OCI-LY7 (cell line): Measurements from ENCODE around the gene DOK3. TPM values are rescaled to one million over a fixed set of nuclear protein-coding genes. Genes with fewer than 3 reads are reported as not detected.

Source experiments
- BruUV-seq: library from RNA; stranded (reverse); fragments of 400-500 nt; replicated peaks from 2 replicates; lab custom pipeline; 2021; lab: Mats Ljungman, UMichigan
- CTCF ChIA-PET: fragments of 300-600 bp; sonication (Branson Sonifier 250); formaldehyde crosslinking; loops from one replicate; lab custom pipeline; 2022; ENCODE audit warnings: antibody characterized with exemption; ENCODE audit not compliant: unreplicated experiment; lab: Charles Lee
- POLR2A ChIA-PET: fragments of 300-600 bp; sonication (Branson Sonifier 250); formaldehyde crosslinking; loops from one replicate; lab custom pipeline; 2022; ENCODE audit warnings: antibody characterized with exemption; lab: Charles Lee
- DNase-seq: peaks from one replicate; pipeline ENCODE4 v3.0.0-alpha.2; 2015; ENCODE audit warnings: low spot score
- H2AFZ ChIP-seq: fragments of 200-600 bp; sonication (generic), shearing (Covaris generic); 2 replicates; pipeline ENCODE4 v1.6.1; 2014; ENCODE audit warnings: mild to moderate bottlenecking, antibody characterized with exemption, low read length, moderate library complexity
- H3K27ac ChIP-seq: fragments of 200-600 bp; sonication (generic); 2 replicates; pipeline ENCODE4 v1.5.1; 2014; ENCODE audit warnings: mixed run types, low read depth, mild to moderate bottlenecking, moderate library complexity, low read length, inconsistent platforms; ENCODE audit not compliant: poor library complexity, severe bottlenecking
- H3K36me3 ChIP-seq: fragments of 200-600 bp; sonication (generic); 2 replicates; pipeline ENCODE4 v1.6.1; 2014; ENCODE audit warnings: mild to moderate bottlenecking, antibody characterized with exemption, low read length, moderate library complexity, mixed read lengths; ENCODE audit not compliant: insufficient read depth
- H3K4me1 ChIP-seq: fragments of 200-600 bp; sonication (generic); 2 replicates; pipeline ENCODE4 v1.5.1; 2014; ENCODE audit warnings: mild to moderate bottlenecking, low read length; ENCODE audit not compliant: insufficient read depth, poor library complexity, severe bottlenecking
- H3K4me2 ChIP-seq: fragments of 200-600 bp; sonication (generic); 2 replicates; pipeline ENCODE4 v1.6.1; 2014; ENCODE audit warnings: mild to moderate bottlenecking, low read length
- H3K4me3 ChIP-seq: fragments of 200-600 bp; sonication (generic); 2 replicates; pipeline ENCODE4 v1.5.1; 2014; ENCODE audit warnings: mild to moderate bottlenecking, low read depth, low read length; ENCODE audit not compliant: poor library complexity, severe bottlenecking
- H3K79me2 ChIP-seq: fragments of 200-600 bp; sonication (generic); 2 replicates; pipeline ENCODE4 v1.6.1; 2016; ENCODE audit warnings: low read depth, mild to moderate bottlenecking, low read length, moderate library complexity, mixed read lengths; ENCODE audit not compliant: insufficient read depth
- H3K9me2 ChIP-seq: fragments of 200-600 bp; sonication (generic); 2 replicates; pipeline ENCODE4 v1.6.1; 2016; ENCODE audit warnings: mild to moderate bottlenecking, low read length, mixed read lengths; ENCODE audit not compliant: insufficient read depth
- H3K9me3 ChIP-seq: fragments of 200-600 bp; sonication (generic); 2 replicates; pipeline ENCODE4 v1.6.1; 2014; ENCODE audit warnings: mild to moderate bottlenecking, mixed run types, low read length, mixed read lengths
- H4K20me1 ChIP-seq: fragments of 200-600 bp; sonication (generic); 2 replicates; pipeline ENCODE4 v1.6.1; 2014; ENCODE audit warnings: mild to moderate bottlenecking, antibody characterized with exemption, low read length, moderate library complexity, mixed read lengths; ENCODE audit not compliant: insufficient read depth
- CTCF ChIP-seq: fragments of 200-600 bp; sonication (generic); conservative IDR thresholded peaks from 2 replicates; pipeline ENCODE4 v1.5.1; 2014; ENCODE audit warnings: mild to moderate bottlenecking, antibody characterized with exemption, low read length, moderate library complexity, mixed read lengths
- EZH2phosphoT487 ChIP-seq: fragments of 200-600 bp; sonication (generic); IDR thresholded peaks from 2 replicates; pipeline ENCODE4 v1.6.1; 2018; ENCODE audit warnings: low read depth, borderline replicate concordance, mild to moderate bottlenecking, mixed run types, antibody characterized with exemption, low read length, moderate library complexity, mixed read lengths
- intact Hi-C: fragments of 100-400 bp; cut with micrococcal nuclease; formaldehyde crosslinking; loops from one replicate; pipeline ENCODE4 v1.10.0; 2022; ENCODE audit not compliant: unreplicated experiment
- total RNA-seq, 2 experiments: library from RNA; depleted of rRNA in 1 of 2; stranded (reverse); fragments of >200 nt in 1 of 2; shearing (Covaris generic) in 1 of 2; gene quantifications; 2 replicates each; pipeline ENCODE4 v1.2.3, GENCODE V29; 2014 to 2022

The DOK3 gene
- total RNA-seq, 2 experiments from 2014 or later: 186 to 260 TPM

- no peak for DNase-seq
- TF ChIP-seq CTCF: no peak
- no peak for TF ChIP-seq EZH2phosphoT487
- Histone ChIP-seq H3K4me3 (no peak overlapping the region), H3K27ac (no peak overlapping the region), H2AFZ (no peak overlapping the region), H3K4me2 (no peak overlapping the region), H4K20me1 (no peaks in the 10 kb centered on the region), H3K9me2 (no peaks in the 10 kb centered on the region), H3K4me1 (peaks cover under 1% of the 10 kb centered on the region), H3K79me2 (peaks cover 10% of the 10 kb centered on the region; the same call in 1 of the 2 replicates), H3K9me3 (no peaks in the 10 kb centered on the region), H3K36me3 (peaks cover 62% of the 10 kb centered on the region)
- no TSS peak for BruUV-seq
- ChIA-PET CTCF (no interaction called here), POLR2A (no interaction called here)
- intact Hi-C loops: no loop called here
Measured at GRCh38 chr5:177547736-177548135, 38.1 kb upstream of the DOK3 start.

- Histone ChIP-seq H3K79me2 (no peaks in the 10 kb centered on the region; the same call in 1 of the 2 replicates), H3K27ac (no peak overlapping the region), H3K4me3 (no peak overlapping the region), H4K20me1 (no peaks in the 10 kb centered on the region), H3K4me1 (no peaks in the 10 kb centered on the region), H2AFZ (no peak overlapping the region), H3K36me3 (peaks cover 59% of the 10 kb centered on the region), H3K9me3 (no peaks in the 10 kb centered on the region), H3K9me2 (no peaks in the 10 kb centered on the region), H3K4me2 (no peak overlapping the region)
- BruUV-seq: no TSS peak
- DNase-seq: no peak
- intact Hi-C loops: no loop called here
- TF ChIP-seq CTCF (no peak), EZH2phosphoT487 (no peak)
- ChIA-PET CTCF (interaction anchor here (0.5 kb wide), 1 partner anchor 1123 kb away, joined by 3 read pairs; no protein-coding TSS in a partner anchor), POLR2A (interaction anchor here (0.7 to 2.0 kb wide), 4 partner anchors 9 to 40 kb away, joined by 3 to 6 read pairs (median 4); no protein-coding TSS in a partner anchor)
Measured at GRCh38 chr5:177546258-177546741, 36.7 kb upstream of the DOK3 start.
